HCT116 (cell line): ENCODE results near the gene PFKP. TPM values are rescaled to one million over a fixed set of nuclear protein-coding genes. Genes with fewer than 3 reads are reported as not detected.

Experiments
- ATAC-seq: fragments of 200-7000 bp; cut with Tn5 transposase; 2 replicates; pipeline ENCODE4 v1.9.1; 2020; ENCODE audit warnings: mild to moderate bottlenecking, moderate library complexity
- BruUV-seq: library from RNA; stranded (reverse); fragments of 400-500 nt; replicated peaks from 2 replicates; lab custom pipeline; 2021; lab: Mats Ljungman, UMichigan
- CTCF ChIA-PET: fragments of 300-600 bp; sonication (Branson Sonifier 250); formaldehyde crosslinking; loops from one replicate; lab custom pipeline; 2021; ENCODE audit warnings: antibody characterized with exemption; lab: Charles Lee
- POLR2A ChIA-PET: fragments of 300-600, 350-600 bp; sonication (Branson Sonifier 250); formaldehyde crosslinking; loops from one replicate; lab custom pipeline; 2021; ENCODE audit warnings: antibody characterized with exemption; lab: Charles Lee
- RAD21 ChIA-PET, 2 experiments: fragments of 300-600 bp; sonication (Branson Sonifier 250); formaldehyde crosslinking; loops; one replicate each; lab custom pipeline; 2023; ENCODE audit warnings: low total read pairs in 2 of 2; ENCODE audit not compliant: uncharacterized antibody in 2 of 2, unreplicated experiment in 2 of 2, low non-redundant PET in 1 of 2; lab: Charles Lee
- DNase-seq: peaks from one replicate; pipeline ENCODE4 v3.0.0-alpha.2; 2010; ENCODE audit warnings: low read depth, low spot score
- H2AFZ ChIP-seq: fragments of 200-600 bp; shearing (Covaris generic), sonication (generic); 2 replicates; pipeline ENCODE4 v1.6.1; 2017; ENCODE audit warnings: low read depth, mixed run types, mixed read lengths, antibody characterized with exemption, low read length; ENCODE audit not compliant: poor library complexity, severe bottlenecking
- H3K27ac ChIP-seq: 2 replicates; pipeline ENCODE4 v1.5.1; 2012; ENCODE audit warnings: low read depth, low read length
- H3K27me3 ChIP-seq: fragments of 200-600 bp; sonication (generic); 2 replicates; pipeline ENCODE4 v1.6.1; 2016; ENCODE audit warnings: mixed run types, low read length, mixed read lengths; ENCODE audit not compliant: insufficient read depth
- H3K36me3 ChIP-seq, 2 experiments: fragments of 200-500 bp in 1 of 2; fragments of 200-600 bp in 1 of 2; sonication (Bioruptor generic) in 1 of 2; sonication (generic) in 1 of 2; 2 replicates each; pipeline versions ENCODE4 v1.5.1 to v1.6.1; 2014 to 2016; ENCODE audit warnings: low read length in 2 of 2, inconsistent platforms in 1 of 2, mixed read lengths in 1 of 2, mixed run types in 1 of 2; ENCODE audit not compliant: insufficient read depth in 2 of 2, control insufficient read depth in 1 of 2
- H3K4me1 ChIP-seq, 2 experiments: fragments of 200-600 bp in 1 of 2; sonication (generic) in 1 of 2; 2 replicates each; pipeline versions ENCODE4 v1.5.1 to v1.6.1; 2012 to 2017; ENCODE audit warnings: low read length in 2 of 2, inconsistent platforms in 1 of 2, mild to moderate bottlenecking in 1 of 2, mixed read lengths in 1 of 2, mixed run types in 1 of 2, moderate library complexity in 1 of 2; ENCODE audit not compliant: insufficient read depth in 2 of 2, control insufficient read depth in 1 of 2
- H3K4me2 ChIP-seq: fragments of 200-600 bp; sonication (generic); 2 replicates; pipeline ENCODE4 v1.6.1; 2017; ENCODE audit warnings: mixed run types, low read length, mixed read lengths
- H3K4me3 ChIP-seq, 2 experiments: fragments of 200-600 bp in 1 of 2; sonication (generic) in 1 of 2; replicated peaks in 1 of 2; 2 replicates each; pipeline ENCODE4 v1.5.1; 2011 to 2016; ENCODE audit warnings: low read length in 2 of 2, control low read depth in 1 of 2, low read depth in 1 of 2, mild to moderate bottlenecking in 1 of 2, mixed read lengths in 1 of 2, mixed run types in 1 of 2
- H3K79me2 ChIP-seq: fragments of 200-600 bp; sonication (generic); 2 replicates; pipeline ENCODE4 v1.6.1; 2017; ENCODE audit warnings: mild to moderate bottlenecking, mixed run types, low read length, moderate library complexity, mixed read lengths; ENCODE audit not compliant: insufficient read depth
- H3K9ac ChIP-seq: fragments of 200-600 bp; sonication (generic); 2 replicates; pipeline ENCODE4 v1.6.1; 2016; ENCODE audit warnings: low read length, mixed read lengths
- H3K9me2 ChIP-seq: fragments of 200-600 bp; sonication (generic), shearing (Covaris generic); 2 replicates; pipeline ENCODE4 v1.6.1; 2017; ENCODE audit warnings: mixed run types, mild to moderate bottlenecking, moderate library complexity; ENCODE audit not compliant: insufficient read depth
- H3K9me3 ChIP-seq, 2 experiments: fragments of 200-500 bp in 1 of 2; fragments of 200-600 bp in 1 of 2; sonication (Bioruptor generic) in 1 of 2; sonication (generic) in 1 of 2; 2 replicates each; pipeline ENCODE4 v1.6.1; 2014 to 2017; ENCODE audit warnings: low read length in 2 of 2, mixed read lengths in 2 of 2, inconsistent platforms in 1 of 2, low read depth in 1 of 2, mild to moderate bottlenecking in 1 of 2, mixed run types in 1 of 2, moderate library complexity in 1 of 2; ENCODE audit not compliant: control insufficient read depth in 1 of 2, insufficient read depth in 1 of 2
- H4K20me1 ChIP-seq: fragments of 200-600 bp; sonication (generic), shearing (Covaris generic); 2 replicates; pipeline ENCODE4 v1.6.1; 2017; ENCODE audit warnings: mixed run types, mild to moderate bottlenecking, moderate library complexity; ENCODE audit not compliant: insufficient read depth
- ATF3 ChIP-seq: IDR thresholded peaks from 2 replicates; pipeline ENCODE4 v1.6.1; 2012
- CBX3 ChIP-seq: IDR thresholded peaks from 2 replicates; pipeline ENCODE4 v1.6.1; 2012; ENCODE audit warnings: low read depth
- EGR1 ChIP-seq: IDR thresholded peaks from 2 replicates; pipeline ENCODE4 v1.6.1; 2012; ENCODE audit warnings: low read depth
- EZH2 ChIP-seq: fragments of 200-600 bp; sonication (generic); IDR thresholded peaks from 2 replicates; pipeline ENCODE4 v1.6.1; 2017; ENCODE audit warnings: antibody characterized with exemption, mixed run types
- EZH2phosphoT487 ChIP-seq: fragments of 200-600 bp; IDR thresholded peaks from 2 replicates; pipeline ENCODE4 v1.6.1; 2018; ENCODE audit warnings: antibody characterized with exemption, borderline replicate concordance
- FOSL1 ChIP-seq: IDR thresholded peaks from 2 replicates; pipeline ENCODE4 v1.6.1; 2012; ENCODE audit warnings: low read depth
- JUND ChIP-seq: IDR thresholded peaks from 2 replicates; pipeline ENCODE4 v1.6.1; 2012
- MAX ChIP-seq: IDR thresholded peaks from 2 replicates; pipeline ENCODE4 v1.6.1; 2012
- POLR2A ChIP-seq: IDR thresholded peaks from 2 replicates; pipeline ENCODE4 v1.7.0; 2011; ENCODE audit warnings: borderline replicate concordance; ENCODE audit not compliant: insufficient read depth, insufficient read length; ENCODE audit errors: extremely low read depth
- POLR2AphosphoS5 ChIP-seq: IDR thresholded peaks from 2 replicates; pipeline ENCODE4 v1.6.1; 2011; ENCODE audit warnings: mild to moderate bottlenecking, low read depth, low read length, moderate library complexity
- RAD21 ChIP-seq: IDR thresholded peaks from 2 replicates; pipeline ENCODE4 v1.6.1; 2012; ENCODE audit warnings: low read depth, mild to moderate bottlenecking
- SIN3A ChIP-seq: IDR thresholded peaks from 2 replicates; pipeline ENCODE4 v1.6.1; 2012; ENCODE audit warnings: low read depth
- SRF ChIP-seq: IDR thresholded peaks from 2 replicates; pipeline ENCODE4 v1.6.1; 2012; ENCODE audit warnings: low read depth
- YY1 ChIP-seq: IDR thresholded peaks from 2 replicates; pipeline ENCODE4 v1.6.1; 2011; ENCODE audit warnings: low read length, low read depth, moderate library complexity, mild to moderate bottlenecking; ENCODE audit not compliant: insufficient replicate concordance; ENCODE audit errors: extremely low read depth
- ZFX ChIP-seq: fragments of 450-650 bp; IDR thresholded peaks from 2 replicates; pipeline ENCODE4 v1.6.1; 2017
- intact Hi-C: fragments of 100-400 bp; cut with micrococcal nuclease; formaldehyde crosslinking; loops from 2 replicates; pipeline ENCODE4 v1.10.0; 2022
- total RNA-seq: library from RNA; stranded (reverse); gene quantifications from one replicate; pipeline ENCODE4 v1.2.1, GENCODE V29; 2021; ENCODE audit not compliant: unreplicated experiment

The PFKP gene
- total RNA-seq, 1 experiment from 2014 or later, result 237 TPM

- POLR2A ChIA-PET, result no interaction called here
- Histone ChIP-seq H3K27me3 (no peaks in the 10 kb centered on the region), H3K4me3 (no peak overlapping the region), H3K4me2 (no peak overlapping the region), H4K20me1 (no peaks in the 10 kb centered on the region), H3K9ac (no peak overlapping the region)
- ATAC-seq (no peak), DNase-seq (no peak)
- CTCF ChIA-PET, result no interaction called here
- no TSS peak for BruUV-seq
- TF ChIP-seq POLR2AphosphoS5 (no peak), YY1 (no peak), ATF3 (no peak), EZH2phosphoT487 (no peak), CBX3 (no peak), ZFX (no peak), POLR2A (no peak), SIN3A (no peak), JUND (no peak), EGR1 (no peak), MAX (no peak), RAD21 (no peak), EZH2 (no peak), FOSL1 (no peak), SRF (no peak)
- TF ChIP-seq, all 23 proteins: peak for 0
- no peaks in the 10 kb centered on the region for H3K36me3 ChIP-seq
- no peak overlapping the region for H3K27ac ChIP-seq
- H2AFZ ChIP-seq, result no peak overlapping the region
- intact Hi-C loops, result no loop called here
- RAD21 ChIA-PET, result no interaction called here
- H3K9me3 ChIP-seq, result no peaks in the 10 kb centered on the region
- H3K4me1 ChIP-seq, result no peaks in the 10 kb centered on the region
- H3K9me2 ChIP-seq, result no peaks in the 10 kb centered on the region
- no peaks in the 10 kb centered on the region for H3K79me2 ChIP-seq
Observed at GRCh38 chr10:3185386-3185785, 118.0 kb downstream of the PFKP start.
